Measurements from ENCODE around the gene BEAN1. TPM values are rescaled to one million over a fixed set of nuclear protein-coding genes. Genes with fewer than 3 reads are reported as not detected.
A peak's percentile ranks its signal among the peaks of the same experiment; 100 is the strongest.

Gene BEAN1
- total RNA-seq, 4 donors from 2014 or later, result 0.72 to 4.8 (median 2.5) TPM

DNA sequence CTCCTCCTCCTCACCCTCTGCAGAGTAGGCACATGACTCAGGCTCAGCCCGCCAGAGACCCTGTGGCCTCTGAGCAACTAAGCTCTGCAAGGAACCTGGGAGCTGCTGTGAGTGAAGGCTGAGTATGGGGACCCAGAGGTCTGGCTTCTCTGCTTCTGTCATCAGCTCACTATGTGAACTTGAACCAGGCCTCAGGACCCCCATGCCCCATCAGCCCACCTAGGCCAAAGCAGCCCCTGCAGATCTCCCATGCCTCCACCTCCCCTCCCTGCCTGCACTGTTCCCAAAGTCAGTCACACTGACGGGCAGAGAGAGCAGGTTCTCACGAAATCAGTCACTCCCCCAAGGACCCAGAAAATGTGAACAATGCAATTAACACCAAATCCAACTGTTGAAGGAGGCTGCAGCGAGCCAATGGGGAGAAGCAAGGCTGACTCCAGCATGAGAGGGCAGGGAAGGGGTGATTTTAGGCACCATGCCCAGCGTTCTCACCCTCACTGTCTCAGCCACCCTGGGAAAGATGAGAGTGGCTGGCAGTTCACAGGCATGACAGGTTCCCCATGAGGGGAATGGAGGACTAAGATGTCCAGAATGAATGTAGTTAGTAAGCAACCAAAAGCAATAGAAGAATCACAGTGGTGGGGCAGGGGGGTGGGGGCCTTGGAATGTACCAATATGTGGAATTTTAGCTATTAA lies 60.6 kb downstream of the BEAN1 start:
- WGBS, result 79% methylated on average over 5 of the region's 5 CpGs
- Histone ChIP-seq H3K36me3 (no peaks in the 10 kb centered on the region), H3K27me3 (no peaks in the 10 kb centered on the region), H3K27ac (no peak overlapping the region), H3K4me1 (peaks cover 17% of the 10 kb centered on the region), H3K9me3 (no peaks in the 10 kb centered on the region), H3K4me3 (no peak overlapping the region)
- TF ChIP-seq EP300 (IDR thresholded peaks at IDR 0.05), result no peak
- no peak for TF ChIP-seq CTCF (IDR thresholded peaks at IDR 0.05)
- TF ChIP-seq POLR2A (IDR thresholded peaks at IDR 0.05), result no peak
- no peak for TF ChIP-seq POLR2AphosphoS5 (IDR thresholded peaks at IDR 0.05)
- peak; percentile 39 to 54 for DNase-seq (ENCODE audit: low spot score in 2 of 2)

DNA sequence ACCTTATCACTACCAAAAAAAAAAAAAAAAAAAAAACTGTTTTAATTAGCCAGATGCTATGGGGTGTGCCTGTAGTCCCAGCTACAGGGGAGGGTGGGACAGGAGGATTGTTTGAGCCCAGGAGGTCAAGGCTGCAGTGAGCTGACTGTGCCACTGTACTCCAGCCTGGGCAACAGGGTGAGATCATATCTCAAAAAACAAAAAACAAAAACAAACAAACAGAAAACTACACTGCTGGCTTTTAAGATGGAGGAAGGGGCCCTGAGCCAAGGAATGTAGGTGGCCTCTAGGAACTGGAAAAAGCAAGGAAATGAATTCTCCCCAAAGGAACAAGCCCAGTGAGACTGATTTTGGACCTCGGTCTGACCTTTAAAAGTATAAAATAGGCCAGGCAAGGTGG lies 61.4 kb downstream of the BEAN1 start:
- Histone ChIP-seq H3K27me3 (no peaks in the 10 kb centered on the region), H3K36me3 (no peaks in the 10 kb centered on the region), H3K27ac (no peak overlapping the region), H3K4me1 (peaks cover 16% of the 10 kb centered on the region), H3K4me3 (no peak overlapping the region), H3K9me3 (no peaks in the 10 kb centered on the region)
- WGBS, result 100% methylated on average over 1 of the region's 1 CpG
- TF ChIP-seq CTCF (IDR thresholded peaks at IDR 0.05) (no peak), POLR2A (IDR thresholded peaks at IDR 0.05) (no peak), POLR2AphosphoS5 (IDR thresholded peaks at IDR 0.05) (no peak), EP300 (IDR thresholded peaks at IDR 0.05) (no peak)
- DNase-seq (ENCODE audit: low spot score in 2 of 2), result no peak

DNA sequence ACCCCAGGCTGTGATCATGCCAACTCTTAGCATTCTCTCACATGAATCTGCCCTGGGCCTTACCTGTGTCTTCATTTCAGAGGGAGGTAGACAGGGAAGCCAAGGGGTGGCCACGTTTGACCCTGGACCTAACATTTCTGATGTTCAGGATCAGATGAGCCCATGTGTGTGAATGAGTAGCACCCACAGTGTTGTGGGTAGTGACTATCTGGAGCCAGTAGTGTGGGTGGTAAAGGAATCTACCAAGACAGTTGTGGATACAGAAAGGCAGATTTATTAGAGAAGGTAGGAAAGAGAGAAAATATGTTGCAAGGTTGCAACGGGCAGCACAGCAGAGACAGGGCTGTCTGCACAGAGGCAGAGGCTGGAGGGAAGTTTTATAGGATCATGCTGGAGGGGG lies 62.3 kb downstream of the BEAN1 start:
- 74% methylated on average over 2 of the region's 2 CpGs for WGBS

DNA sequence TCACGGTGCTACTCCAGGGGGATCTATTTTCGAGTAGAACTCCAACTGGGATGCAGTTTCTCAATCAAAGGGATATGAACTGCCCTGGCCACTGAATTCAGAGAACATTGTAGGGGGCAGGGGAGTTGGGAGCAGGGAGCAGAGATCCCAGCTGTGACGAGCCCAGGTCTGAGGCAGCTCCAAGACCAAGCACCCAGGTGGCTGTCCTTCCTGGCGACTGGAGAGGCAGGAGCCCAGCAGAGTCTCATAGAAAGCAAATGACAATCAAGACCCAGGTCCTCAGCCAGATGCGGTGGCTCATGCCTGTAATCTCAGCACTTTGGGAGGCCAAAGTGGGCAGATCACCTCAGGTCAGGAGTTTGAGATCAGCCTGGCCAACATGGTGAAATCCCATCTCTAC lies 62.7 kb downstream of the BEAN1 start:
- 76% methylated on average over 4 of the region's 5 CpGs for WGBS
- no peaks in the 10 kb centered on the region for H3K36me3 ChIP-seq
- no peak overlapping the region for H3K4me3 ChIP-seq
- DNase-seq (ENCODE audit: low spot score in 2 of 2), result no peak
- H3K9me3 ChIP-seq, result no peaks in the 10 kb centered on the region
- no peaks in the 10 kb centered on the region for H3K27me3 ChIP-seq
- TF ChIP-seq POLR2AphosphoS5 (IDR thresholded peaks at IDR 0.05) (no peak), POLR2A (IDR thresholded peaks at IDR 0.05) (no peak), EP300 (IDR thresholded peaks at IDR 0.05) (no peak), CTCF (IDR thresholded peaks at IDR 0.05) (no peak)
- no peak overlapping the region for H3K27ac ChIP-seq
- peaks cover 13% of the 10 kb centered on the region for H3K4me1 ChIP-seq

More for the DNA sequence above, 62.3 kb downstream of the BEAN1 start:
- Histone ChIP-seq H3K36me3 (no peaks in the 10 kb centered on the region), H3K27me3 (no peaks in the 10 kb centered on the region), H3K4me1 (peaks cover 13% of the 10 kb centered on the region), H3K9me3 (no peaks in the 10 kb centered on the region), H3K27ac (no peak overlapping the region), H3K4me3 (no peak overlapping the region)
- DNase-seq (ENCODE audit: low spot score in 2 of 2), result no peak
- TF ChIP-seq POLR2A (IDR thresholded peaks at IDR 0.05) (no peak), POLR2AphosphoS5 (IDR thresholded peaks at IDR 0.05) (no peak), CTCF (IDR thresholded peaks at IDR 0.05) (no peak), EP300 (IDR thresholded peaks at IDR 0.05) (no peak)

GRCh38 chr16:66490774-66491715 lies 64.0 kb downstream of the BEAN1 start:
- Histone ChIP-seq H3K4me1 (peaks cover 13% of the 10 kb centered on the region), H3K27me3 (no peaks in the 10 kb centered on the region), H3K27ac (no peak overlapping the region), H3K36me3 (no peaks in the 10 kb centered on the region), H3K4me3 (no peak overlapping the region), H3K9me3 (no peaks in the 10 kb centered on the region)
- WGBS, result 87% methylated on average over 5 of the region's 8 CpGs
- TF ChIP-seq POLR2AphosphoS5 (IDR thresholded peaks at IDR 0.05) (no peak), CTCF (IDR thresholded peaks at IDR 0.05) (no peak), EP300 (IDR thresholded peaks at IDR 0.05) (no peak), POLR2A (IDR thresholded peaks at IDR 0.05) (no peak)
- peak; percentile 56 to 74 for DNase-seq (ENCODE audit: low spot score in 2 of 2)

Data from suprapubic skin (tissue), 4 donors.